ENCODE measurements around the gene PARD3B.

Gene PARD3B

DNA sequence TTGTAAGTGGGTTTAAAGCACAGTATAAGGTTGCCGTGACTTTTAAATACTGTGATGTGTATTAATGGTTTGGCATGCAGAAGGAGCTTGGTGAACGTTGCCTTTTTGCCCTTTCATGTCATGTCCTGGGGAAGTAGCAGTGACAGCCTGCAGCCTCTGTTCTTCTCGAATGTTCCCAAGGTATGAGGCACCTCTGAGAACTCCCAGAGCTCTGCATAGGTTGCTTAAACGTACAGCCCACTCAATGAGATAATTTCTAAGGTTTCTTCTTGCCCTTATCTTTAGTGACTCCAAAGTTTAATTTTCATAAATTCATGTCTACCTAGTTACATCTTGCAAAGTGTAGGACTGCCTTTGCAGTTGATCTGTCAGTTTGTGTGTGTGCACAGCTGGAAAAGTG is 36.7 kb downstream of the PARD3B start:
- H3K9ac ChIP-seq (ENCODE audit: low read length), result no peak overlapping the region
- H2AFZ ChIP-seq (ENCODE audit: low read length), result no peak overlapping the region
- H3K27ac ChIP-seq (ENCODE audit: low read length), result no peak overlapping the region
- TF ChIP-seq, protein P1, sequence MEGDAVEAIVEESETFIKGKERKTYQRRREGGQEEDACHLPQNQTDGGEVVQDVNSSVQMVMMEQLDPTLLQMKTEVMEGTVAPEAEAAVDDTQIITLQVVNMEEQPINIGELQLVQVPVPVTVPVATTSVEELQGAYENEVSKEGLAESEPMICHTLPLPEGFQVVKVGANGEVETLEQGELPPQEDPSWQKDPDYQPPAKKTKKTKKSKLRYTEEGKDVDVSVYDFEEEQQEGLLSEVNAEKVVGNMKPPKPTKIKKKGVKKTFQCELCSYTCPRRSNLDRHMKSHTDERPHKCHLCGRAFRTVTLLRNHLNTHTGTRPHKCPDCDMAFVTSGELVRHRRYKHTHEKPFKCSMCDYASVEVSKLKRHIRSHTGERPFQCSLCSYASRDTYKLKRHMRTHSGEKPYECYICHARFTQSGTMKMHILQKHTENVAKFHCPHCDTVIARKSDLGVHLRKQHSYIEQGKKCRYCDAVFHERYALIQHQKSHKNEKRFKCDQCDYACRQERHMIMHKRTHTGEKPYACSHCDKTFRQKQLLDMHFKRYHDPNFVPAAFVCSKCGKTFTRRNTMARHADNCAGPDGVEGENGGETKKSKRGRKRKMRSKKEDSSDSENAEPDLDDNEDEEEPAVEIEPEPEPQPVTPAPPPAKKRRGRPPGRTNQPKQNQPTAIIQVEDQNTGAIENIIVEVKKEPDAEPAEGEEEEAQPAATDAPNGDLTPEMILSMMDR (IDR thresholded peaks at IDR 0.05; ENCODE audit: low read length), result no peak
- TF ChIP-seq EZH2 (optimal IDR thresholded peaks at IDR 0.05; ENCODE audit: low read depth, low read length) (no peak), EZH2phosphoT487 (IDR thresholded peaks at IDR 0.05; ENCODE audit: low read length) (no peak)
- H3K4me3 ChIP-seq (ENCODE audit: low read length), result no peak overlapping the region
- no peaks in the 10 kb centered on the region for H3F3A ChIP-seq (ENCODE audit: insufficient read depth, low read length)
- H3K36me3 ChIP-seq (replicated peaks; ENCODE audit: insufficient read depth, low read length), result no peaks in the 10 kb centered on the region
- no peak overlapping the region for H3K4me2 ChIP-seq (ENCODE audit: low read depth, low read length)
- DNase-seq, result no peak
- H3K79me2 ChIP-seq (ENCODE audit: low read length), result no peaks in the 10 kb centered on the region
- H3K9me2 ChIP-seq (replicated peaks; ENCODE audit: insufficient read depth, low read length), result no peaks in the 10 kb centered on the region
- no peaks in the 10 kb centered on the region for H4K20me1 ChIP-seq (ENCODE audit: insufficient read depth, low read length)
- no peaks in the 10 kb centered on the region for H3K27me3 ChIP-seq (replicated peaks; ENCODE audit: insufficient read depth, low read length)
- no peaks in the 10 kb centered on the region for H3K9me3 ChIP-seq (replicated peaks; ENCODE audit: insufficient read depth, low read length)
- no peaks in the 10 kb centered on the region for H3K4me1 ChIP-seq (ENCODE audit: low read length)

GRCh38 chr2:204583773-204584172 is 38.5 kb downstream of the PARD3B start:
- Histone ChIP-seq H3K36me3 (replicated peaks; ENCODE audit: insufficient read depth, low read length) (no peaks in the 10 kb centered on the region), H3K4me3 (ENCODE audit: low read length) (no peak overlapping the region), H3K79me2 (ENCODE audit: low read length) (no peaks in the 10 kb centered on the region), H3K9ac (ENCODE audit: low read length) (no peak overlapping the region), H3K4me2 (ENCODE audit: low read depth, low read length) (no peak overlapping the region), H3K27me3 (replicated peaks; ENCODE audit: insufficient read depth, low read length) (no peaks in the 10 kb centered on the region), H3K9me2 (replicated peaks; ENCODE audit: insufficient read depth, low read length) (no peaks in the 10 kb centered on the region), H3K4me1 (ENCODE audit: low read length) (no peaks in the 10 kb centered on the region), H2AFZ (ENCODE audit: low read length) (no peak overlapping the region), H3K9me3 (replicated peaks; ENCODE audit: insufficient read depth, low read length) (no peaks in the 10 kb centered on the region), H3K27ac (ENCODE audit: low read length) (no peak overlapping the region), H4K20me1 (ENCODE audit: insufficient read depth, low read length) (no peaks in the 10 kb centered on the region), H3F3A (ENCODE audit: insufficient read depth, low read length) (no peaks in the 10 kb centered on the region)
- TF ChIP-seq EZH2 (optimal IDR thresholded peaks at IDR 0.05; ENCODE audit: low read depth, low read length) (no peak), EZH2phosphoT487 (IDR thresholded peaks at IDR 0.05; ENCODE audit: low read length) (no peak)
- TF ChIP-seq, protein P1 (IDR thresholded peaks at IDR 0.05; ENCODE audit: low read length), result no peak
- no peak for DNase-seq

- DNase-seq, result no peak
- no peak overlapping the region for H2AFZ ChIP-seq (ENCODE audit: low read length)
- H3F3A ChIP-seq (ENCODE audit: insufficient read depth, low read length), result no peaks in the 10 kb centered on the region
- H3K9me2 ChIP-seq (replicated peaks; ENCODE audit: insufficient read depth, low read length), result no peaks in the 10 kb centered on the region
- no peaks in the 10 kb centered on the region for H3K9me3 ChIP-seq (replicated peaks; ENCODE audit: insufficient read depth, low read length)
- H4K20me1 ChIP-seq (ENCODE audit: insufficient read depth, low read length), result no peaks in the 10 kb centered on the region
- no peak overlapping the region for H3K4me2 ChIP-seq (ENCODE audit: low read depth, low read length)
- no peaks in the 10 kb centered on the region for H3K4me1 ChIP-seq (ENCODE audit: low read length)
- H3K27ac ChIP-seq (ENCODE audit: low read length), result no peak overlapping the region
- H3K36me3 ChIP-seq (replicated peaks; ENCODE audit: insufficient read depth, low read length), result no peaks in the 10 kb centered on the region
- H3K79me2 ChIP-seq (ENCODE audit: low read length), result no peaks in the 10 kb centered on the region
- no peaks in the 10 kb centered on the region for H3K27me3 ChIP-seq (replicated peaks; ENCODE audit: insufficient read depth, low read length)
- TF ChIP-seq EZH2phosphoT487 (IDR thresholded peaks at IDR 0.05; ENCODE audit: low read length), result no peak
- TF ChIP-seq, protein P1 (IDR thresholded peaks at IDR 0.05; ENCODE audit: low read length), result no peak
- H3K9ac ChIP-seq (ENCODE audit: low read length), result no peak overlapping the region
- no peak overlapping the region for H3K4me3 ChIP-seq (ENCODE audit: low read length)
These were observed 40.7 kb downstream of the PARD3B start for GRCh38 chr2:204585930-204586329.

Data from MM.1S (cell line).